Medulla oblongata (tissue), 1 donor: Measurements from ENCODE around the gene ZFYVE21.
"Not testable (repeated sequence)": the region's sequence is repeated elsewhere in the genome, so short reads cannot be mapped to it uniquely, and the experiment has no call there.

Source experiments
- DNase-seq: peaks from one replicate; pipeline ENCODE4 v3.0.0-alpha.2; 2015; ENCODE audit errors: extremely low spot score

The ZFYVE21 gene

DNA sequence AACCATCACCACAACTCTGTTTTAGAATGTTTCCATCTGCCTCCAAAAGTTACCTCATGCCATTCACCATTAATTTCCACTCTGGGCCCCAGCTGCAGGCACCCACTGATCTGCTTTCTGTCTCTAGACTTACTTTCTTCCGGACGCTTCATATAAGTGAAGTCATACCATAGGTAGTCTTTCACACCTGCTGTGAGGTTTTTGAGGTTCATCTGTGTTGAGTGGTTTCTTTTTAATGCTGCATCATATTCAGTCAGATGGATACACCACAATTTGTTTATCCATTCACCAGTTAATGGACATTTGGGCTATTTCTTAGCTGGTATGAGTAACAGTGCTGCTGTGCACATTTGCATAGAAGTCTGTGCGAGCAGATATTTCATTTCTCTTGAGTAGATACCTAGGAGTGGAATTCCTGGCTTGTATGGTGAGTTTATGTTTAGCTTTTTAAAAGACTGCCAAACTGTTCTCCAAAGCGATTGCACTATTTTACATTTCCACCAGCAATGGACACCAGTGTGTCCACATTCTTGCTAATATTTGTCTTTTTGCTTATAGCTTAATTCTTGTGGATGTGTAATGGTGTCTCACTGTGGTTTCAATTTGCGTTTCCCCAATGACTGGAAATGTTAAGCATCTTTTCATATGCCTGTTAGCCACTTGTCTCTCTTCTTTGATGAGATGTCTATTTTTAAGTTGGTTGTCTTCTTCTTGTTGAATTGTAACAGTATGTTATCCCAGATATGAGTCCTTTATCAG lies 48.3 kb downstream of the ZFYVE21 start:
- no peak for DNase-seq

DNA sequence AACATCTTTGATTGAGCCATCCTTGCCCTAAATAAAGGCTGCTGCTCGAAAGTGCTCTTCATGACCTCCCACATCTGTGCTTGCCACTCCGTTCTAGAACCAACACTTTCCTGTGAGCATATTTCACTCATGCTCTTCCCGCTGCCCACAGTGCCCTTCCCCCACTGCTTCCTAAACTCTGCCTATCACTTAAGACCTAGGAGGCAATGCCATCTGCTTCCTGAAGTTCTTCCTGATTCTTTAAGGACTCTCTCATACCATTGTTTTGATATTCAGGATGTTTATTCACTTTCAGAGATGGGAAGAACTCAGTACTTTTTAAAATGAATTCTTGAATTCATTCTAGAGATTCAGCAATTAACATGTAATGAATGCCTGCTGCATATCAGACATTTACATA lies 49.9 kb downstream of the ZFYVE21 start:
- DNase-seq, result no peak

DNA sequence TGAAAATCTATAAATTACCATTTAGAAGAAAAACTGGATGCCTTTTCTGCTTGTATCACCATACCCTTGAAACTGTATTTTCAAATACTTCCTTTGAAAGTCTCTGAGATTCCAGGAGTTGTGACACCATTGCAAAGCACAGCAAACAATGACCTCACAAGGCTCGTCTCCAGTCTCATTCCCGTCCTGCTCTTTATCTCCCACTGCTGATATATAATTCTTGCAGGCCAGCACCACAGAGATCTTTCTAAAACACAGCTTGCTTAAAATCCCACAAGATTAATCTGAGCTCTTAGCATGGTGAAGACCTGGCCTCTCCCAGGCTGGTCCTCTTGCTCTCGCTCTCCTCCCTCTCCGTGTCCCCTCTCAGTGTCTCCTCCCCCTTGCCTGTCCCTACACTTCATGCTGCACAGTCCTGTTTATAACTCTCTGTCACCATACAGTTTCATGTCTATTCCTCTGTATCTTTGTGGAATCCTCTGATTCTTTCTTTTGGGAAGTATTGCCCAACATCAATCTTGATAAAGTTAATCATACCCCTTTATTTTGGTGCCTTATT lies 51.8 kb downstream of the ZFYVE21 start:
- DNase-seq, result no peak

DNA sequence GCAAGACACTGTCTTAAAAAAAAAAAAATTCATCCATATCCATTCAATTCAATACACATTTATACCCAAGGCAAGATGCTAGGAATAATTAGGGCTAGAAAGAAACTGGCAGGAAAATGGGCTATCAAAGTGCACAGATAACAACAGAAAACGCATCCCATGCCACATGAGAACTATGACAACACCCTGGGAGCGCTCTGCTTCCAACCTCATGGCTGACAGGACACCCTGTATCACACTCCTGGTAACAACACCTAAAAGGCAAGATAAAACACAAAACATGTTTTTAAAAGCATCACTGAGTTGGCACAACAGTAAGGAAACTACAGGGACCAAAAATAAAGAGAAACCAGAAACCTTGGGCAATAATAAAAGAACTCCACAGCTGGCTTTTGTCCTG lies 54.9 kb downstream of the ZFYVE21 start:
- DNase-seq, result no peak

DNA sequence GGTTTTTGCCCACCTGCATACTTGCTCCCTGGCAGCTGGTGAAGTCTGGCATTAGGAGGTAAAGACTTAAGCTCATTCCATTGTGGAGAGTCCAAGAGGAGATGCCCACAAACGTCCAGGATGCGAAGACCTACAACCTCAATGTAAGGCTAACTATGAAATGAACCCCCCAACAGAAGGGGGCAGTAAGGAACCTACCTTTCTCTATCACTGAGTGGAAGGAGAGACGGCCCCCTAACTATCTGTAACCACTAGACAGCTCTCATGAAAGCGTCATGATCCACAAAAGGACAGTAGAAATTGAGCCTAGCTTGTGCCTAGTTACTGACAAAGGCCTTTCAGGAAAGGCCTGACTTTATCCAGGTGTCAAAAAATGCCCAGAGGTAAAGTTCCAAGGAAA lies 55.3 kb downstream of the ZFYVE21 start:
- no peak for DNase-seq

DNA sequence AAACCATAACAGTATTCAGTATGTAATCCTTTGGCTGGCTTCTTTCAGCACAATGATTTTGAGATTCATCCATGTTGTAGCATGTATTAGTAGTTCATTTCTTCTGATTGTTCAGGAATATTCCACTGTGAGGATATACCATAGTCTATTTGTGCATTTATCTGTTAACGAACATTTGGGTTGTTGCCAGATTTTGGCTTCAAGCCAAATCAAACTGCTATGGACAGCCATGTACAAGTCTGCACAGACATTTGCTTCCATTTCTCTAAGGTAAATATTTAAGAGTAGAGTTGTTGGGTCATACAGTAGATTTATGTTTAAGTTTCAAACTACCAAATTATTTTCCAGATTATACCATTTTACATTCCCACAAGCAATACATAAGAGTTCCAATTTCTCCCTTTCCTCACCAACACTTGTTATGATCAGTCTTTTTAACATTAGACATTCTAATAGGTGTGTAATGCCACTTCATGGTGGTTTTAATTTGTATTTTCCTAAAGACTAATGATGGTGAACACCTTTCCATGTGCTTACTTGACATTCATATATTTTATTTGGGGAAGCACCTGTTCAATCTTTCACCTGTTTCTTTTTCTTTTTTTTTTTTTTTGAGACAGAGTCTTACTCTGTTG lies 56.6 kb downstream of the ZFYVE21 start:
- no peak for DNase-seq

DNA sequence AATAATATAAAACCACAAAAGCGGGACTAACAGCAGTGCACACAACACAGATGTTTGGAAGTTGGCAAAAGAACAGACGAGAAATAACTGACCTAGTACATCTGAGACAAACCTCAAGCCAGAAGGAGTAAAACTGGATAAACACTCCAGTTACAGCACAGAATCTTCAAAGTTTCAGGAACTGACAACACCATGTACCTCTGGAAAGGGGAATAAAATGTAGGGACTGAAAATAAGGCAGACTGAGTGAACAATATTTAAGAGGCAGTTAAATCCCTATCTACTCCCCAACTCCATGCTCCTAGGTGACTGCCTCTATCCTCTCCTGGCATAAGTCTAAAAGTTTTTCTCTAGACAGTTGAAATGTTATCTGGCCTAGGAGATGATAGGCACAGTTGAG lies 57.9 kb downstream of the ZFYVE21 start:
- no peak for DNase-seq

DNA sequence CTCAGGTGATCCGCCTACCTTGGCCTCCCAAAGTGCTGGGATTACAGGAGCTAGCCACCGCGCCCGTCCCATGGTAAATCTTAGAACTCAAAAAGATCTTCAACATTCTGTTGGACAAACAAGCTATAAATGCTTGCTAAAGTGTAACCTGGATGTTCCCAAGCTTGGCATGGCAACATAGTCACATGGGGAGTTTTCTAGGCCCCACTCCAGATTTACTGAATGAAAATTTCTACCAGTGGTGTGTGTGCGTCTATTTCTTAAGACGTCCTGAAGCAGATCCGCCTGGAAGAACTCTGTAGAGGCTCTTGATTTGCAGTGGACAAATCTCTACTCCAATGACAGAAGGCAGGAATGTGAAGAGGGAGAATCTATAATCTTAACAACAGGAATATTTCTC lies 59.9 kb downstream of the ZFYVE21 start:
- DNase-seq, result peak; percentile 67

DNA sequence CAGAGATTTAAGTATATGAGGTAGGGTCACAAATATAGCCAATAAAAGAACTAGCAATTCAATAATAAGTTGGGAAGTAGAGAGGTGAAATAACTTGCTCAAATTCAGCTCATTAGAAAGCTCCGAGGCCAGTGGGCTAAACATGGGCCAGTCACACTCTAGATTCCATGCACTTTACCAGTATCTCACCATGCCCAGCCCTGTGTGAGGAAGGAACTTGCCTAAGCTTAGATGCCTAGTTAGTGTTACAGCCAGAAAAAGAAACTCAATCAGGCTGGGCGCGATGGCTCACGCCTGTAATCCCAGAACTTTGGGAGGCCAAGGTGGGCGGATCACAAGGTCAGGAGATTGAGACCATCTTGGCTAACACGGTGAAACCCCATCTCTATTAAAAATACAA lies 60.7 kb downstream of the ZFYVE21 start:
- DNase-seq, result not testable (repeated sequence)

DNA sequence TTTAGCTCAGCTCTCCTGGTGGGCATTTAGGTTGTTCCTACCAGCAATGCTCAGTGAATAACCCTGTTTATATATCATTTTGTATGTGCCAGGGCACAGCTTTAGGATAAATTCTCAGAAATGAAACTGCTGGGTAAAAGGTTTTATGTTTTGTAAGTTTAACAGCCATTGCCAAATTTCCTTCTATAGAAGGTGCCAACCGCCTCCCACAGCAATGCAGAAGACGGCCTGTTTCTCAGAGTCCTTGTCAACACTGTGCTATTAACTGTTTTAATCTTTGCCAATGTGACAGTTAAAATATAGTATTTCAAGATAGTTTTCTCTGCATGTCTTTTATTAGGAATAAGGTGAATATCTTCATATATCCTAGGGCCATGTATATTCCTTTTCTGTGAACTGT lies 66.8 kb downstream of the ZFYVE21 start:
- DNase-seq, result no peak
